IMR-90 (cell line): ENCODE measurements around the gene MED26. TPM values are rescaled to one million over a fixed set of nuclear protein-coding genes. Genes with fewer than 3 reads are reported as not detected.

Experiments used
- ATAC-seq: fragments of 200-7000 bp; cut with Tn5 transposase; 2 replicates; pipeline ENCODE4 v1.9.1; 2020; ENCODE audit warnings: low read depth, mild to moderate bottlenecking, moderate library complexity
- BruUV-seq: library from RNA; stranded (reverse); fragments of 400-500 nt; replicated peaks from 2 replicates; lab custom pipeline; 2021; lab: Mats Ljungman, UMichigan
- CTCF ChIA-PET: fragments of 300-600 bp; formaldehyde crosslinking; extraction: SDS; loops from one replicate; lab custom pipeline; 2021; ENCODE audit warnings: antibody characterized with exemption; lab: Yijun Ruan, JAX
- POLR2A ChIA-PET: fragments of 300-600 bp; sonication (Branson Sonifier 250); formaldehyde crosslinking; loops from one replicate; lab custom pipeline; 2022; ENCODE audit warnings: antibody characterized with exemption; ENCODE audit not compliant: unreplicated experiment; lab: Charles Lee
- DNase-seq: peaks from one replicate; pipeline ENCODE4 v3.0.0; 2013
- H2AFZ ChIP-seq: replicated peaks from 2 replicates; pipeline ENCODE3; 2013; ENCODE audit warnings: low read length, mild to moderate bottlenecking; ENCODE audit not compliant: poor library complexity
- H2AK5ac ChIP-seq: 2 replicates; pipeline ENCODE4 v1.6.1; 2013; ENCODE audit warnings: low read depth, low read length, inconsistent platforms
- H2AK9ac ChIP-seq: replicated peaks from 2 replicates; pipeline ENCODE3; 2013; ENCODE audit warnings: mild to moderate bottlenecking, low read depth, low read length, moderate library complexity; ENCODE audit not compliant: poor library complexity
- H2BK120ac ChIP-seq: 2 replicates; pipeline ENCODE4 v1.6.1; 2013; ENCODE audit warnings: low read depth, low read length, inconsistent platforms
- H2BK15ac ChIP-seq: 3 replicates; pipeline ENCODE4 v1.6.1; 2013; ENCODE audit warnings: low read depth, low read length, inconsistent platforms
- H2BK20ac ChIP-seq: 2 replicates; pipeline ENCODE4 v1.6.1; 2013; ENCODE audit warnings: low read depth, mild to moderate bottlenecking, inconsistent platforms, low read length, moderate library complexity
- H2BK5ac ChIP-seq: 2 replicates; pipeline ENCODE4 v1.6.1; 2013; ENCODE audit warnings: mild to moderate bottlenecking, low read depth, low read length, inconsistent platforms; ENCODE audit not compliant: poor library complexity, severe bottlenecking
- H3K14ac ChIP-seq: replicated peaks from 2 replicates; pipeline ENCODE4 v1.6.1; 2013; ENCODE audit warnings: low read depth, low read length, inconsistent platforms
- H3K18ac ChIP-seq: 2 replicates; pipeline ENCODE4 v1.6.1; 2013; ENCODE audit warnings: low read depth, low read length, control low read depth
- H3K23ac ChIP-seq: 2 replicates; pipeline ENCODE4 v1.6.1; 2013; ENCODE audit warnings: low read depth, low read length, inconsistent platforms
- H3K27ac ChIP-seq: 2 replicates; pipeline ENCODE4 v1.5.1; 2013; ENCODE audit warnings: mild to moderate bottlenecking, control low read depth, low read length; ENCODE audit not compliant: insufficient read depth
- H3K27me3 ChIP-seq: 2 replicates; pipeline ENCODE4 v1.6.1; 2013; ENCODE audit warnings: low read length; ENCODE audit not compliant: control insufficient read depth, insufficient read depth
- H3K36me3 ChIP-seq: 2 replicates; pipeline ENCODE4 v1.6.1; 2013; ENCODE audit warnings: low read length, mixed read lengths; ENCODE audit not compliant: control insufficient read depth, insufficient read depth
- H3K4ac ChIP-seq: 2 replicates; pipeline ENCODE4 v1.6.1; 2013; ENCODE audit warnings: low read depth, low read length, inconsistent platforms
- H3K4me1 ChIP-seq: 2 replicates; pipeline ENCODE4 v1.6.1; 2013; ENCODE audit warnings: low read length, mixed read lengths; ENCODE audit not compliant: control insufficient read depth, insufficient read depth
- H3K4me2 ChIP-seq: 2 replicates; pipeline ENCODE4 v1.6.1; 2013; ENCODE audit warnings: low read depth, mild to moderate bottlenecking, control low read depth, low read length, moderate library complexity
- H3K4me3 ChIP-seq: 2 replicates; pipeline ENCODE4 v1.5.1; 2013; ENCODE audit warnings: low read depth, mild to moderate bottlenecking, control low read depth, low read length, moderate library complexity; ENCODE audit not compliant: insufficient read depth
- H3K56ac ChIP-seq: 2 replicates; pipeline ENCODE4 v1.6.1; 2013; ENCODE audit warnings: low read length, inconsistent platforms; ENCODE audit not compliant: insufficient read depth; ENCODE audit errors: extremely low read depth
- H3K79me1 ChIP-seq, 2 experiments: 2 replicates each; pipeline ENCODE4 v1.6.1; 2013; ENCODE audit warnings: low read length in 2 of 2, inconsistent platforms in 1 of 2, low read depth in 1 of 2
- H3K9ac ChIP-seq: 2 replicates; pipeline ENCODE4 v1.6.1; 2013; ENCODE audit warnings: low read depth, low read length, control low read depth
- H3K9me1 ChIP-seq: 2 replicates; pipeline ENCODE4 v1.6.1; 2013; ENCODE audit warnings: low read length, inconsistent platforms; ENCODE audit not compliant: insufficient read depth
- H3K9me3 ChIP-seq: 2 replicates; pipeline ENCODE4 v1.6.1; 2013; ENCODE audit warnings: low read length; ENCODE audit not compliant: control insufficient read depth, insufficient read depth
- H4K20me1 ChIP-seq: 2 replicates; pipeline ENCODE4 v1.6.1; 2013; ENCODE audit warnings: low read length, inconsistent platforms; ENCODE audit not compliant: insufficient read depth
- H4K5ac ChIP-seq: 2 replicates; pipeline ENCODE4 v1.6.1; 2013; ENCODE audit warnings: mild to moderate bottlenecking, low read depth, low read length, control low read depth
- H4K8ac ChIP-seq, 2 experiments: 2 replicates each; pipeline ENCODE4 v1.6.1; 2013; ENCODE audit warnings: low read depth in 2 of 2, low read length in 2 of 2, control low read depth in 1 of 2, inconsistent platforms in 1 of 2
- H4K91ac ChIP-seq: 2 replicates; pipeline ENCODE4 v1.6.1; 2013; ENCODE audit warnings: low read depth, low read length, inconsistent platforms; ENCODE audit not compliant: insufficient read depth
- MXI1 ChIP-seq: IDR thresholded peaks from 2 replicates; pipeline ENCODE4 v1.6.1; 2012; ENCODE audit warnings: low read depth, mild to moderate bottlenecking, low read length, moderate library complexity, borderline replicate concordance
- WGBS, 2 experiments: methylation state at CpG; one replicate each; pipeline versions ENCODE4 v1.1.5 to v1.1.7; 2013; ENCODE audit warnings: missing lambda C conversion rate in 2 of 2; ENCODE audit not compliant: insufficient read length in 1 of 2; ENCODE audit errors: extremely low coverage in 2 of 2; 5-methylcytosine and 5-hydroxymethylcytosine counted together
- dilution Hi-C: fragments of 300-500 bp; cut with HindIII; formaldehyde crosslinking; loops from one replicate; pipeline ENCODE4 v1.14.3; 2018; ENCODE audit warnings: low sequenced_read_pairs; ENCODE audit not compliant: unreplicated experiment
- in situ Hi-C: fragments of 300-500 bp; cut with MboI; formaldehyde crosslinking; loops from 3 replicates; pipeline ENCODE4 v1.14.3; 2019; ENCODE audit warnings: low sequenced_read_pairs, inconsistent platforms, mixed read lengths
- intact Hi-C: fragments of 100-400 bp; cut with micrococcal nuclease; formaldehyde crosslinking; loops from 2 replicates; pipeline ENCODE4 v1.10.0; 2022
- polyA plus RNA-seq, 3 experiments: library from polyadenylated mRNA; depleted of rRNA; stranded (reverse); fragments of >200 nt; gene quantifications; 2 replicates each; pipeline ENCODE4 v1.2.3, GENCODE V29; 2012; ENCODE audit warnings: low replicate concordance in 1 of 3
- total RNA-seq: library from RNA; depleted of rRNA; stranded (reverse); fragments of >200 nt; gene quantifications from 2 replicates; pipeline ENCODE4 v1.2.3, GENCODE V29; 2012

The MED26 gene
- total and polyA plus RNA-seq, 2 of the 4 experiments (the other 2 are of a cell fraction): 2.0 to 4.0 TPM

- 85% methylated on average over 3 of the region's 5 CpGs; no CpG with 5 or more reads in 1 of the 2 experiments for WGBS, 2 experiments
- dilution Hi-C loops: no loop called here
- peaks cover 100% of the 10 kb centered on the region for H4K20me1 ChIP-seq
Measured at GRCh38 chr19:16594681-16595091, 33.3 kb downstream of the MED26 start.

More at GRCh38 chr19:16594681-16595091, 33.3 kb downstream of the MED26 start:
- CTCF ChIA-PET: no interaction called here
- no peak overlapping the region for H3K4me3 ChIP-seq
- H3K18ac ChIP-seq: no peak overlapping the region
- H3K9me1 ChIP-seq: peaks cover 67% of the 10 kb centered on the region
- H2BK15ac ChIP-seq: no peak overlapping the region
- no peak overlapping the region for H2AK5ac ChIP-seq
- H4K5ac ChIP-seq: no peak overlapping the region
- no peak overlapping the region for H4K8ac ChIP-seq
- H3K56ac ChIP-seq: no peak overlapping the region
- no peak overlapping the region for H2BK20ac ChIP-seq
- ATAC-seq (no peak), DNase-seq (no peak)
- H2AFZ ChIP-seq: no peak overlapping the region
- H2AK9ac ChIP-seq: no peak overlapping the region
- POLR2A ChIA-PET: no interaction called here
- no peaks in the 10 kb centered on the region for H3K9me3 ChIP-seq
- peaks cover 8% of the 10 kb centered on the region; the same call in 1 of the 2 replicates for H3K4me1 ChIP-seq
- no peaks in the 10 kb centered on the region for H3K27me3 ChIP-seq
- H3K79me1 ChIP-seq: peaks cover 36 to 95% of the 10 kb centered on the region in 2 experiments
- no peak for TF ChIP-seq MXI1
- H3K14ac ChIP-seq: no peak overlapping the region
- no peak overlapping the region for H3K4me2 ChIP-seq
- in situ Hi-C loops (no loop called here), intact Hi-C loops (no loop called here)
- no peak overlapping the region for H3K9ac ChIP-seq
- H3K23ac ChIP-seq: no peak overlapping the region
- H2BK5ac ChIP-seq: no peak overlapping the region
- no peak overlapping the region for H3K27ac ChIP-seq
- no peak overlapping the region for H2BK120ac ChIP-seq
- no peaks in the 10 kb centered on the region for H3K36me3 ChIP-seq
- H3K4ac ChIP-seq: no peak overlapping the region
- BruUV-seq: no TSS peak
- no peak overlapping the region for H4K91ac ChIP-seq
